ENCODE data around the gene MPP2. TPM values are rescaled to one million over a fixed set of nuclear protein-coding genes. Genes with fewer than 3 reads are reported as not detected.

MPP2 gene
- total RNA-seq, 2 experiments from 2014 or later: 3.5 to 4.0 TPM

DNA sequence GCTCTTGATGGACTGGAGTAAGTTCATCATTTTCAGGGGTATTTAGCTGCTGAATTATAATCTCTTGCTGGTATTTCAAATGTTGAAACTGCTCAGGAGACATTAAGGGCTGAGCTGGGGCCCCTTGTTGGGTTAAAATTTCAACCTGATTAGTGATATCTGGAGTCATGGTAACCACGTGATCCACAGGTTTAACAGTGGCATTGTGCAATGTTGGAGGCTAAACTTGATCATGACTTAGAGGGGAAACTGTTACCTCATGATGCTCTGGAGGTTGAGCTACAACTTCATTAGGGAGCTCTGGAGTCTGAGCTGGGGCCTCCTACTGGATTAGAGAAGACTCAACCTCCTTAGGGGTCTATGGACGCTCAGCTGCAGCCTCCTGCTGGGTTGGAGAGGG is 17.2 kb upstream of the MPP2 start:
- H3K4me3 ChIP-seq (ENCODE audit: low read length): no peak overlapping the region
- peaks cover 17% of the 10 kb centered on the region for H3K4me1 ChIP-seq (ENCODE audit: insufficient read depth, low read length)
- no peaks in the 10 kb centered on the region for H3K36me3 ChIP-seq (ENCODE audit: insufficient read depth, low read length)
- H3K4me1 Mint-ChIP-seq (ENCODE audit: low read depth): peaks cover 23% of the 10 kb centered on the region
- H3K27ac Mint-ChIP-seq: no peak overlapping the region
- CTCF ChIA-PET: interaction anchor here (0.7 to 2.7 kb wide), 3 partner anchors 15 to 69 kb away, joined by 3 to 8 read pairs (median 7); no protein-coding TSS in a partner anchor
- peaks cover 0 to 4% of the 10 kb centered on the region in 2 experiments for H3K27me3 ChIP-seq (ENCODE audit: control insufficient read depth in 1 of 2, insufficient read depth in 2 of 2, low read length in 2 of 2)
- TF ChIP-seq, protein P1, sequence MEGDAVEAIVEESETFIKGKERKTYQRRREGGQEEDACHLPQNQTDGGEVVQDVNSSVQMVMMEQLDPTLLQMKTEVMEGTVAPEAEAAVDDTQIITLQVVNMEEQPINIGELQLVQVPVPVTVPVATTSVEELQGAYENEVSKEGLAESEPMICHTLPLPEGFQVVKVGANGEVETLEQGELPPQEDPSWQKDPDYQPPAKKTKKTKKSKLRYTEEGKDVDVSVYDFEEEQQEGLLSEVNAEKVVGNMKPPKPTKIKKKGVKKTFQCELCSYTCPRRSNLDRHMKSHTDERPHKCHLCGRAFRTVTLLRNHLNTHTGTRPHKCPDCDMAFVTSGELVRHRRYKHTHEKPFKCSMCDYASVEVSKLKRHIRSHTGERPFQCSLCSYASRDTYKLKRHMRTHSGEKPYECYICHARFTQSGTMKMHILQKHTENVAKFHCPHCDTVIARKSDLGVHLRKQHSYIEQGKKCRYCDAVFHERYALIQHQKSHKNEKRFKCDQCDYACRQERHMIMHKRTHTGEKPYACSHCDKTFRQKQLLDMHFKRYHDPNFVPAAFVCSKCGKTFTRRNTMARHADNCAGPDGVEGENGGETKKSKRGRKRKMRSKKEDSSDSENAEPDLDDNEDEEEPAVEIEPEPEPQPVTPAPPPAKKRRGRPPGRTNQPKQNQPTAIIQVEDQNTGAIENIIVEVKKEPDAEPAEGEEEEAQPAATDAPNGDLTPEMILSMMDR (IDR thresholded peaks at IDR 0.05): no peak
- H3K36me3 Mint-ChIP-seq (ENCODE audit: low read depth): no peaks in the 10 kb centered on the region
- no peaks in the 10 kb centered on the region for H3K27me3 Mint-ChIP-seq
- ATAC-seq (ENCODE audit: poor library complexity) (no peak), DNase-seq (no peak)
- POLR2A ChIA-PET: no interaction called here
- no peaks in the 10 kb centered on the region for H3K9me3 ChIP-seq (ENCODE audit: control insufficient read depth in 1 of 2, insufficient read depth in 1 of 2, low read length in 2 of 2)
- H3K27ac ChIP-seq (ENCODE audit: low read depth in 1 of 2, low read length in 2 of 2): no peak overlapping the region
- no peak overlapping the region for H3K4me3 Mint-ChIP-seq
- intact Hi-C loops (cut with DNase I, micrococcal nuclease): no loop called here
- H3K9me3 Mint-ChIP-seq: no peaks in the 10 kb centered on the region

- Mint-ChIP-seq H3K4me1 (ENCODE audit: low read depth) (peaks cover 18% of the 10 kb centered on the region), H3K9me3 (no peaks in the 10 kb centered on the region), H3K27ac (no peak overlapping the region), H3K36me3 (ENCODE audit: low read depth) (no peaks in the 10 kb centered on the region), H3K4me3 (no peak overlapping the region), H3K27me3 (no peaks in the 10 kb centered on the region)
- TF ChIP-seq, protein P1 (IDR thresholded peaks at IDR 0.05): no peak
- intact Hi-C loops (cut with DNase I, micrococcal nuclease): no loop called here
- H3K36me3 ChIP-seq (ENCODE audit: insufficient read depth, low read length): no peaks in the 10 kb centered on the region
- H3K9me3 ChIP-seq (ENCODE audit: control insufficient read depth in 1 of 2, insufficient read depth in 1 of 2, low read length in 2 of 2): no peaks in the 10 kb centered on the region
- ChIA-PET CTCF (interaction anchor here (1.7 kb wide), 1 partner anchor 10 kb away, joined by 7 read pairs; no protein-coding TSS in a partner anchor), POLR2A (no interaction called here)
- H3K4me3 ChIP-seq (ENCODE audit: low read length): no peak overlapping the region
- peaks cover 20% of the 10 kb centered on the region for H3K4me1 ChIP-seq (ENCODE audit: insufficient read depth, low read length)
- H3K27me3 ChIP-seq (ENCODE audit: control insufficient read depth in 1 of 2, insufficient read depth in 2 of 2, low read length in 2 of 2): no peaks in the 10 kb centered on the region
- no peak for ATAC-seq (ENCODE audit: poor library complexity)
- no peak overlapping the region for H3K27ac ChIP-seq (ENCODE audit: low read depth in 1 of 2, low read length in 2 of 2)
- DNase-seq: no peak
Measured at GRCh38 chr17:43920500-43921095, 13.3 kb upstream of the MPP2 start.

GRCh38 chr17:43918026-43918389 is 10.7 kb upstream of the MPP2 start:
- no peak overlapping the region for H3K27ac ChIP-seq (ENCODE audit: low read depth in 1 of 2, low read length in 2 of 2)
- ATAC-seq (ENCODE audit: poor library complexity) (no peak), DNase-seq (no peak)
- H3K4me1 ChIP-seq (ENCODE audit: insufficient read depth, low read length): peaks cover 20% of the 10 kb centered on the region
- ChIA-PET POLR2A (interaction anchor here (1.1 kb wide), 1 partner anchor 97 kb away, joined by 3 read pairs; the partner anchor contains the start of gene TMEM101), CTCF (interaction anchor here (1.0 to 1.6 kb wide), 3 partner anchors 10 to 26 kb away, joined by 3 to 6 read pairs (median 4); partner anchors contain the start of gene MPP2)
- H3K27me3 Mint-ChIP-seq: no peaks in the 10 kb centered on the region
- H3K36me3 Mint-ChIP-seq (ENCODE audit: low read depth): no peaks in the 10 kb centered on the region
- no peaks in the 10 kb centered on the region for H3K9me3 ChIP-seq (ENCODE audit: control insufficient read depth in 1 of 2, insufficient read depth in 1 of 2, low read length in 2 of 2)
- TF ChIP-seq, protein P1 (IDR thresholded peaks at IDR 0.05): no peak
- intact Hi-C loops (cut with DNase I, micrococcal nuclease): loop anchor here in 1 of 2 experiments (10.0 kb wide), 1 partner anchor 127 kb away; no protein-coding TSS in a partner anchor
- H3K4me3 ChIP-seq (ENCODE audit: low read length): peak overlapping the region; percentile 63
- peaks cover 18% of the 10 kb centered on the region for H3K4me1 Mint-ChIP-seq (ENCODE audit: low read depth)
- peak overlapping the region; percentile 24 for H3K27ac Mint-ChIP-seq
- H3K9me3 Mint-ChIP-seq: no peaks in the 10 kb centered on the region
- no peaks in the 10 kb centered on the region for H3K36me3 ChIP-seq (ENCODE audit: insufficient read depth, low read length)
- H3K27me3 ChIP-seq (ENCODE audit: control insufficient read depth in 1 of 2, insufficient read depth in 2 of 2, low read length in 2 of 2): no peaks in the 10 kb centered on the region
- peak overlapping the region; percentile 86 for H3K4me3 Mint-ChIP-seq
